Measurements from ENCODE around the gene NANOS1.

NANOS1 gene

DNA sequence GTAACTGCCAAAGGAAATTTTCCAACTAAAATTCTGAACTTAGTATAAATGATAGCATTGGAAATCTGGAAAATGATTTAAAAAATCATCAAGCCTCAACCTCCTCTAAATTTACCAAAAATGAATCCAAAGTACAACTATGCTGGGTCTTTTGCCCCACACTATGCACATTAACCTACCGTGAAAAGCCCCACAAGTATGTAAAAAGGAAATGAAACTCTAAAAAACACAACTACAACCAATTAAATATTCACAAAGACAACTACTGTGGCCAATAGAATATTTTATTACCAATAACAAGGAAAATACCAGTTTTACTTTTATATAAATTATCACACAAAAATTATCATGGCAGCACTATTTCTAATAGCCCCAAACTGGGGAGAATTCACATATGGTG lies 31.8 kb downstream of the NANOS1 start:
- DNase-seq, result no peak

DNA sequence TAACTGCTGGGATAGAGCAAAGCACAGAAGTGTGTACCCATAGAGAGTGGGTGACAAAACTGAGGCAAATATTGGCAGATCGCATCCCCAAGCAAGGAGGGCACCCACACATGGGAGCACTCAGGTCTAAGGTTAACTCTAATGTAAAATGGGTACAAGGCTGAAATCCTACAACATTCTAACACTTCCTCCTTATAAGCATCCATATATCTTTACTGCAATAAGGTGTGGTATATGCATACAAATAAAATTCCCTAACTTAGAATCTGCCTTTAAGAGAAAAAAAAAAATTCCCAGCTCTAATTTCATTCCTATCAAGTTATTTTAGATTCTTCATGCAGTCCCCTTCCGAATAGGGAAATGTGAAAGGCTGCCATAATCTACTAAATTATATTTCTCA lies 32.4 kb downstream of the NANOS1 start:
- no peak for DNase-seq

DNA sequence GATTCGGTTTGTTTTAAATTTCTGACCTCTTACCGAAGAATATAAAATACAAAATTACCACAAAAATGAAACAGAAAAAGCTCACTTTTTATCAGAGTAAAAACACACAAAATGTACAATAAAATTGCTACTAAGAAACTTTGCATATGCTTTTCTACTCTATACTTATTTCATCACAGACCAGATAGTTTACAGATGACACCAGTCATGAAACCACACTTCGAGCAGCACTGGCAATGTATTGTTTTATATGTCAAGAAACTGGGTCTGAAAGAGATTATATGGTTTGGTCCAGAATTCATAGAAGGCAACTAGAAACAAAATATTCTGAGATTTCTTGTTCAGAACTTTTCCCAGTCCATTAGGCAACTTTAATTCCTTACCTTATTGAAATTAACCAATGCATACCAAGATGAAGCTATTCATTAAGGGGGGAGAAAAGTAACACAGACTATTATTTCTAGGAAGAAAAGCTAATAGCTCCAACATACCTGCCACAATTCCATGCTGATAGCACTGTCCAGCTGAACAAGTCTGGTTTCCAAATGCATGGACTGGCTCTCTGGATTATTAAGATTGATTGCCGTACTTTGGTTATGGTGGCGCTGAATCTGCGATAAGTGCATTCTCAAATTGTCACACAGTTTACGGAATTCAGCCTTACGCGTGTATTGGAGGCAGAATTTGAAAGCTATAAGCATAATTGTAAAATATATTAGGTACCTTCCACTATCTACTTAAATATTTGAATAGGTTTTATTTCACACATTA lies 41.1 kb downstream of the NANOS1 start:
- no peak for DNase-seq

DNA sequence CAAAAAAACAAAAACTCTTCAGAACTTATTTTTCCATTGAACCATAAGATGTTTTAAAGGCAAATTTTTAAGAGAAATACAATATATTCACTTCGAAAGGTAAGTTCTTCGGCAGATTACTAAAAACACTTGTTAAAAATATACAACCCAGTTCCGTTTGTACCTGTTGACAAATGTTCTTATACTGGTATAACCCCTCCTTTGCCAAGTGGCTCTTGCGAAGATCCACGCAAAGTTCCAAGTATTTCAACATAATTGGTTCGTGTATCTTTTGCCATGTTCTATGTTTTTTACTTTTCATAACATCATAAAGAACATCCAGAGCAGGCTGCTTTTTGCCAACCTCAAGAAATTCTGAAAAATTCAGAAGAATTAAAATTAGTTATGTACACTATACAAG lies 44.1 kb downstream of the NANOS1 start:
- no peak for DNase-seq

DNA sequence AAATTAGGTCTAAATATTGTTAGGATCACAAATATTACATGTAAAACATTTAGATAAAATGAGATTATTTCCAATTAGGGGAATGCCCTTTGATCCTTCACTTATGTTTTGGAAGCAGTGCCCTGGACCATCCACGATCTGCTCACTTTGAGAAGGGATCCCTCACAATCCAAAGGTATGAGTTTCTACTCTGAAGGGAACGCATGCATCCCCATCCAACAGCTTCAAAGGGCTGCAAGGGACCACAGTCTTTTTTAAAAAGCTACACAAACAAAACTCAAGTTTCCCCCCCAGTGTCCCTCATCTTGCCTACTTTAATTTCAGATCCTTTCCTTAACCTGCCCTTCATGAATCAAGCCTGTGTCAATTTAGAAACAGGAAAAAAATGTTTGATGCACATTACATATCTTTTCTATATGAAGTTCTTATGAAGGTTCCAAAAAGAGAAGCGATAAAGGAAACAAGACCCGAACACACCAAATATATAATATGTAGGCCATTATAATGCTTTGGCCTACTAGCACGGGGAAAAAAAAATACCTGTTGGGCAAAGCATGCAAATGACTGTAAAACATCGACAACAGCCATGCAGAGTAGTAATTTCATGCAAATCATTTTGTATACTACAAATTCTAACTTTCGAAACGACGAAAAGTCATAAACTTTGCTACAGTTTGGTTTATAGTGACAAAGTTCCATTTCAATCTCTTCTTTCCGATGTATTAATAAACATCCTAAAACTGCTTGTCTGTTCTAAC lies 49.1 kb downstream of the NANOS1 start:
- DNase-seq, result no peak

DNA sequence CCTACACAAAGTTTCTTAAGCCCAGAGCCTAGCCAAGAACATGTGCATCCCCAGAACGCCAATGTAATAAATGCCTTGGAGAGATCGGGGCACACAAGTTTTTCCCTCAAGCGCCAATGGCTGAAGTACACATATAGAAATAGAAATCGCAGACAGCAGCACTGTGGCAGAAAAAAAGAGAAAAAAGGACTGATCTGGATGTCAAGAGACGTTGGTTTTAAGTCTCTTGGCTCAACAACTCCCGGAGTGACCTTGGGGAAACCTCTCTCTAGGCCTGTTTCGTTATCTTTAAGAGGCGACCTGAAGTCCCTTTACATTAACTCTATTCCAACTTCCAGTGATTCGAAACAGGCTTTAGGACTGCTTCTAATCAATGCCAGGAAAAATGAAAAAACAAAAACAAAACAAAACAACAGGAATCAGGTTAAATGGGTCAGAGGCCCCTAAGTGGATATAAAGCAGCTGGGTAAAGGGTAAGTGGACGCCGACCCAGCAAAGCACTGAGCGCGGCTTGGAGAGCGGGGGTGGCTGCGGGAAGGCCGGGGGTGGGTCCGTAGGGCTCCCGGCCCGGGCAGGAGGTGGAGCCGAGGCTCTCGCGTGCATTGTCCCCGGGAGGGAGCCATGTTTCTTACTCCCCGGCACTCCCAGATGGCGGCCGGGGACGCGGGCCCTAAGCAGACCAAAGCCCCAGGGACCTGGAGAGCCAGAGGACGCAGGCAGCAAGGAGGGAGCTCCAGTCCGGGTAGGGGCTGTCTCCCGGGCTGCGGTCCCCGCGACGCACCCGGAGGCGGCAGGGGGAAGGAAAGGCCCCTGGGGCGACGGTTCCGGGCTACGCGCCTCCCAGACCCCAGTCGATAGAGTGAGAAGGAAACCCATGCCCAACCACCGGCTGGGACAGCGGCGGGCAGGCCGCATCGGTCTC lies 50.3 kb downstream of the NANOS1 start:
- DNase-seq, result peak; percentile 73

DNA sequence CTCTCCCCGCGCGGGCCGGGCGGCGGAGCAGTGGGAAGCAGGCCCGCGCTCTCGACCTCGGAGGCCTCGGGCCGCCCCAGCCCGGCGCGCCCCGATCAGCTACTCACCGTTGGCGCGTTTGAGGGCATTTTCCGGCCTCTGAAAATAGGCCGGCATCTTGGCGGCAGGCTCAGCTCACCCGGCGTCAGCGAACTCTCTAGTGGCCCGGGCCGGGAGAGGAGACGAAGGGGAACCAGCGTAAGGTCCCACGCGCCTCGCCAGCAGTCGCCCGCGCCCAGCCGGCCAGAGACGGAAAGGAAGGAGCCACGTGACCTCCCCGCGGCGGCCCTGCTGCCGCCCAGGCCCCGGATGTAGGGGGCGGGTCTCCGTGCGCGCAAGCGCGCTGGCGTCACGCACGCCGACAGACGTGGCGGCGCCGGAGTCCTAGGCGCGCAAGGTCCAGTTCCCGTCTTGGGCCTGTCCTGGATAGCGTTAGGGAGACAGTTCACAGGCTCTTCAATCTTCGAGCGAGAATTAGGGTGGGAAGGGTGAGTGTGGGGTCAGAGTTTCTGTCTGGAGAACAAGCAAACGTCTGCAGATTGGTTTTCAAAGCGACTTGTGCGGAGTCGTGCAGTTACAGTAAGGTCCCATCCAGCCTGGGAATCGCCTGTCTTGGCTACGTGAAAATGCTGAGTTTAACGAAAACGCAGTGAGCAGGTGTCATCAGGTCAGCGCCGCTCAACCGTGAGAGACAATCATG lies 51.2 kb downstream of the NANOS1 start, which contains the start of gene EIF3A:
Gene EIF3A, minus strand, starts transcription at position 297 of the 739 bp plus-strand sequence. Its CDS starts 141 bp downstream, at position 156.
- DNase-seq, result peak; percentile 92
